ENCODE results near the gene GGCT.

Gene GGCT

DNA sequence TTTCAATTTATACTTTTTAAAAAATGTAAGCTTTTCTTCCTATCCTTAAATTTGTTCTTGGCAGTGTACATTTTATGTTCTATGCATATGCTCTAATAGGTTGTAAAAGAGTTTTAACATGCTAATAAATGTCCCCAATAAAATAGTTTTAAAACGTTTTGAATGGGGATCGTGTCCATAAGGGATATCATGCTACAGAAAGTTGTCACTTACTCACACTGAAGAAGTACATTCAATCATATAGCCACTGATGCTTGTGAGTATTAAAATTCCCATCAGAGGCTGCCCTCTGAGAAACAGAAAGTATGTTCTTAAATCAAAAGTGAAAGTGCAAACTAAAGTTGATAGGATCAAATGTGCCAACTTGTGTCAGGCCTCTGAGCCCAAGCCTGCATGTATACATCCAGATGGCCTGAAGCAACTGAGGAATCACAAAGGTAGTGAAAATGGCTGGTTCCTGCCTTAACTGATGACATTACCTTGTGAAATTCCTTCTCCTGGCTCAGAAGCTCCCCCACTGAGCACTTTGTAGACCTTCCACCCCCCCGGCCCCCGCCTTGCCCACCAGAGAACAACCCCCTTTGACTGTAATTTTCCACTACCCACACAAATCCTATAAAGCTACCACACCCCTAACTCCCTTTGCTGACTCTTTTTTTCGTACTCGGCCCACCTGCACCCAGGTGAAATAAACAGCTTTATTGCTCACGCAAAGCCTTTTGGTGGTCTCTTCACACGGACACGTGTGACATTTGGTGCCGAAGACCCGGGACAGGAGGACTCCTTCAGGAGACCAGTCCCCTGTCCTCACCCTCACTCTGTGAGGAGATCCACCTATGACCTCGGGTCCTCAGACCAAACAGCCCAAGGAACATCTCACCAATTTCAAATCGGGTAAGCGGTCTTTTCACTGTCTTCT lies 25.2 kb downstream of the GGCT start:
- H3K4me3 ChIP-seq (ENCODE audit: control insufficient read depth, low read depth, low read length) = peak overlapping the region; percentile 78
- peak; percentile 52 for DNase-seq (ENCODE audit: low read depth)
- TF ChIP-seq, protein P1, sequence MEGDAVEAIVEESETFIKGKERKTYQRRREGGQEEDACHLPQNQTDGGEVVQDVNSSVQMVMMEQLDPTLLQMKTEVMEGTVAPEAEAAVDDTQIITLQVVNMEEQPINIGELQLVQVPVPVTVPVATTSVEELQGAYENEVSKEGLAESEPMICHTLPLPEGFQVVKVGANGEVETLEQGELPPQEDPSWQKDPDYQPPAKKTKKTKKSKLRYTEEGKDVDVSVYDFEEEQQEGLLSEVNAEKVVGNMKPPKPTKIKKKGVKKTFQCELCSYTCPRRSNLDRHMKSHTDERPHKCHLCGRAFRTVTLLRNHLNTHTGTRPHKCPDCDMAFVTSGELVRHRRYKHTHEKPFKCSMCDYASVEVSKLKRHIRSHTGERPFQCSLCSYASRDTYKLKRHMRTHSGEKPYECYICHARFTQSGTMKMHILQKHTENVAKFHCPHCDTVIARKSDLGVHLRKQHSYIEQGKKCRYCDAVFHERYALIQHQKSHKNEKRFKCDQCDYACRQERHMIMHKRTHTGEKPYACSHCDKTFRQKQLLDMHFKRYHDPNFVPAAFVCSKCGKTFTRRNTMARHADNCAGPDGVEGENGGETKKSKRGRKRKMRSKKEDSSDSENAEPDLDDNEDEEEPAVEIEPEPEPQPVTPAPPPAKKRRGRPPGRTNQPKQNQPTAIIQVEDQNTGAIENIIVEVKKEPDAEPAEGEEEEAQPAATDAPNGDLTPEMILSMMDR (conservative IDR thresholded peaks at IDR 0.05; ENCODE audit: control insufficient read depth, insufficient read depth, low read depth, low read length) = no peak

DNA sequence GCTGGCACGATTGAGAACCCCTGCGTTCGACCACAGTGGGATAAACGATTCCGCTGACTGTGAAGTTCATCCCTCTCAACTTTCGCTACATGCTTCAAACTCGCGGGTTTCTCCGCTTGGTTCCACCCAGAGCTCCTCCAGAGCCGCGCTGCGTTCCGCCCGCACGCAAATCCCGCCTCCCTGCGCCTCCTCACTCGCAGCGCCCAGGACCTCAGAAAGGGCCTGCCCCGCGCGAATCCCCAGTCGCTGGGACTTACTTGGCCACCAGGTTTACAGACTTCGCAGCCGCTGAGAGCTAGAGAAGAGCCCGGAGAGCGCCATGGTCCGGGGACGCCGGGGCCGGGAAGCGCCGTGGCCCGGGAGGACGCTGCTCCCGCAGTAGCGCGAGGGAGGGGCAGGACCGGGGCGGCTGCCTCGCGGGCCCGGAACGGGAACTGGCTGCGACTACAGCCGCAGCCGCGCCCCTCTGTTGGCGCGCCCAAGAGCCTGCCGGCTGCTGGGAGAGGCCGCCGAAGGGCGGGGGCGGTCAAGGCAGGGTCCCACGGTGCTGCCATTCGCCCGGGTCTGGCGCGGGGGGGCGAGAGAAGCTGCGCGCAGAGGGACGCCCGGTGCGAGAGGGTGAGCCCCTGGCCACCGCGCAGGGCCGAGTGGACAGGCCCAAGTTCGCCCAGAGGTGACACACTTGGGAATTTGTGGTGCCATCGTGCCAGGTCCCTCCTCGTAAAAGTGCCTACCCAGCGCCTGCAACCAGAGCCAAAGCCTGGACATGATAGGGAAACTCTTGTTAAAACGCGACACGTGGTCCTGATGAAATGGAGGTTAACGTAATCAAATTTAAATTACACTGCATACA lies 26.1 kb downstream of the GGCT start, which contains the start of gene NOD1:
Gene NOD1, minus strand, starts transcription at position 436 of the 853 bp plus-strand sequence. CDS start 21,863 bp downstream, outside the sequence.
- TF ChIP-seq, protein P1 (conservative IDR thresholded peaks at IDR 0.05; ENCODE audit: control insufficient read depth, insufficient read depth, low read depth, low read length) = no peak
- peak; percentile 71 for DNase-seq (ENCODE audit: low read depth)
- peak within 1 kb of the TSS; percentile 78 for H3K4me3 ChIP-seq (ENCODE audit: control insufficient read depth, low read depth, low read length)

DNA sequence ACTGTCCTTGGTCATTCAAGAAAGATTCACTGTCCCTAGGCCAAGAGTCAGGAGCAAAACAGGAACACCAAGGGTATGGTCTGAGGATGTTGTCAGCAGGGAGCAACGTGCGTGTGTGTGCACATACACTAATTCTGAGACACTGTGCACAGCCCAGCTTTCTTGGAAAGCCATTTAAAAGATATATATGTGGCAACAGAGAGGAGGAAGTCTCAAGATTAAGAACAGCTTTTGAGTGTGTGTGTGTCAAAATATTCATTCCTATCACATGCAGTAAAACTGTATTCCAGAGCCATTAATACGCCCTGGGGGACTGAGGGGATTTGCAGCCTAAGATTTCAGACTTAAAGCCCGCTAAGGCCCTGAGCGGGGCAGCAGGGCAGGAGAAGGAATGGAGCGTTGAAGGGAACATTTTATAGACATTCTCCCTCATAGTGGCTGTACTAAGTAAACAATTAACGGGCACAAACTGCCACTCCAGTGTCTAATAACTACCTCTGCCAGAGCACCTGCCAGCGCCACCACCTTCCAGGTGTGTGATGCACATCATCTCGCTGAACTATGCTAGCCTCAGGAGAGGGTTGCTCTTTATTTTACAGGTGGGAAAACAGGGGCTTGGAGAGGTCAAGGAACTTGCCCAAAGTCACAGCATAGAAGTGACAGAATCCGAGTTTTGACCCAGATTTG lies 28.0 kb downstream of the GGCT start:
- H3K4me3 ChIP-seq (ENCODE audit: control insufficient read depth, low read depth, low read length) = no peak overlapping the region
- DNase-seq (ENCODE audit: low read depth) = peak; percentile 42
- TF ChIP-seq, protein P1 (conservative IDR thresholded peaks at IDR 0.05; ENCODE audit: control insufficient read depth, insufficient read depth, low read depth, low read length) = no peak

DNA sequence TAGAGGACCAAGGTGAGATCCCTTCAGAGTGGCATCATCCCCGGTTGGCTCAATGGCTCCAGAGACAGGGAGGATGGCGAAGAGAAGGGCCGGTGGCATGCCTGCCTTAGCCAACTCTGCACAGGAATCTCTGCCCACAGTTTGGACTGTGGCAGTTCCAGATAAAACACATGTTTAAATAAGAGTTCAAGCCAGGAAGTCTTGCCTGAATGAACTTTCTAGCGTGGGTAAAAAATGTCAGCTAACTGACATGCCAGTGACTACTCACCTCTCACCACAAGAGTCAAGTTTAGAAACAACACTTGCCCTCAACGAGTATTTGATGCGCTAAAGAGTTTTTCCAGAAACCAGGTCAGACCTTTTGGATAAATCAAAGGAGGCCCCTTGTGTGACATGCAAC lies 29.0 kb downstream of the GGCT start:
- TF ChIP-seq, protein P1 (conservative IDR thresholded peaks at IDR 0.05; ENCODE audit: control insufficient read depth, insufficient read depth, low read depth, low read length) = no peak
- peak; percentile 54 for DNase-seq (ENCODE audit: low read depth)
- no peak overlapping the region for H3K4me3 ChIP-seq (ENCODE audit: control insufficient read depth, low read depth, low read length)

DNA sequence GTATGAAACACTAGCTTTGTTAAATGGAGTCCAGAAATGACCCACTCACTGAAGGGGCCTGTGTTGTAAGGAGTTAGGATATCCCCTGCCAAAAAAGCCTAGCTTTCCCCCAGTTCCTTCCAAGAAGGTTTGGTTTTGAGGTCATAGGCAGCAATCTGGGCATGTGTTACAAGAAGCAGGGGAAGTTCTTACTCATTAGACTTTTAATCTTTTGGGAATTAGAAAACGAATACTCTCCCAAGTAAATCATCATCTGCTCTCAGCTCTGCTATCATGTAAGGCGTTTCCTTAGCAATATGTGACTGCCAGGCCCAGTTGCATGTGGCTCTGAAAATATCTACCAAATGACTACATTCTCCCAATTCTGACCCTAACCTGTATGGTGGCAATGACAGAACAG lies 29.7 kb downstream of the GGCT start:
- H3K4me3 ChIP-seq (ENCODE audit: control insufficient read depth, low read depth, low read length) = no peak overlapping the region
- TF ChIP-seq, protein P1 (conservative IDR thresholded peaks at IDR 0.05; ENCODE audit: control insufficient read depth, insufficient read depth, low read depth, low read length) = no peak
- DNase-seq (ENCODE audit: low read depth) = peak; percentile 99

DNA sequence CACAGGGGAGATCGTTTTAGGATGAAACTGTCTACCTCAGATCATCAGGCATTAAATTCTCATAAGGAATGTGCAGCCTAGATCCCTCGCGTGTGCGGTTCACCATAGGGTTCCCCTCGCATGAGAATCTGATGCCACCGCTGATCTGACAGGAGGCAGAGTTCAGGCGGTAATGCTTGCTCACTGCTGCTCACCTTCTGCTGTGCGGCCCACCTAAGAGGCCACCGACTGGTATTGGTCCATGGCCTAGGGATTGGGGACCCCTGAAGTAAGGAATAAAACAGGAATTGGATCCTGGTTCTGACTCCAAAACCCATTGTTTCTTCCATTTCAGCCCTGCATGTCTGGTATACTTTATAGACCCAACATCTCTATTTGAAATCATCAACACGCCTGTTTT lies 30.1 kb downstream of the GGCT start:
- H3K4me3 ChIP-seq (ENCODE audit: control insufficient read depth, low read depth, low read length) = no peak overlapping the region
- no peak for DNase-seq (ENCODE audit: low read depth)
- TF ChIP-seq, protein P1 (conservative IDR thresholded peaks at IDR 0.05; ENCODE audit: control insufficient read depth, insufficient read depth, low read depth, low read length) = no peak

All from fibroblast of mammary gland (primary cell).